Hepatocyte (in vitro differentiated cells): ENCODE measurements around the gene DNM3. TPM values are rescaled to one million over a fixed set of nuclear protein-coding genes. Genes with fewer than 3 reads are reported as not detected.

ENCODE experiments used
- DNase-seq: peaks from one replicate; pipeline ENCODE4 v3.0.0-alpha.2; 2016; ENCODE audit warnings: low spot score
- H2AFZ ChIP-seq: fragments of 200-600 bp; sonication (generic); 2 replicates; pipeline ENCODE4 v1.6.0; 2016; ENCODE audit warnings: antibody characterized with exemption, mild to moderate bottlenecking
- H3K27ac ChIP-seq: fragments of 200-600 bp; sonication (generic); 2 replicates; pipeline ENCODE4 v1.5.1; 2016; ENCODE audit warnings: mild to moderate bottlenecking
- H3K27me3 ChIP-seq: fragments of 200-600 bp; sonication (generic); 2 replicates; pipeline ENCODE4 v1.6.1; 2016
- H3K36me3 ChIP-seq: fragments of 200-600 bp; sonication (generic); replicated peaks from 2 replicates; pipeline ENCODE4 v1.5.1; 2016; ENCODE audit warnings: low read depth; ENCODE audit not compliant: insufficient read depth
- H3K4me1 ChIP-seq: fragments of 200-600 bp; sonication (generic); 2 replicates; pipeline ENCODE4 v1.5.1; 2016; ENCODE audit warnings: mild to moderate bottlenecking, moderate library complexity; ENCODE audit not compliant: insufficient read depth
- H3K4me2 ChIP-seq: fragments of 200-600 bp; sonication (generic); 2 replicates; pipeline ENCODE4 v1.6.0; 2016
- H3K4me3 ChIP-seq: fragments of 200-600 bp; sonication (generic); 2 replicates; pipeline ENCODE4 v1.5.1; 2016; ENCODE audit warnings: mild to moderate bottlenecking
- H3K79me2 ChIP-seq: fragments of 200-600 bp; sonication (generic); 2 replicates; pipeline ENCODE4 v1.6.0; 2017; ENCODE audit warnings: mild to moderate bottlenecking
- H3K9me2 ChIP-seq: fragments of 200-600 bp; sonication (generic); replicated peaks from 2 replicates; pipeline ENCODE4 v1.6.0; 2017; ENCODE audit warnings: mild to moderate bottlenecking; ENCODE audit not compliant: insufficient read depth
- H3K9me3 ChIP-seq: fragments of 200-600 bp; sonication (generic); 2 replicates; pipeline ENCODE4 v1.5.1; 2016; ENCODE audit warnings: low read depth, mild to moderate bottlenecking
- H4K20me1 ChIP-seq: fragments of 200-600 bp; sonication (generic); 2 replicates; pipeline ENCODE4 v1.6.0; 2016; ENCODE audit warnings: mild to moderate bottlenecking; ENCODE audit not compliant: insufficient read depth, poor library complexity, severe bottlenecking
- CTCF ChIP-seq: fragments of 200-600 bp; sonication (generic); IDR thresholded peaks from 2 replicates; pipeline ENCODE4 v1.5.1; 2016; ENCODE audit warnings: antibody characterized with exemption, mild to moderate bottlenecking; ENCODE audit not compliant: poor library complexity
- EZH2 ChIP-seq: fragments of 200-600 bp; sonication (generic); IDR thresholded peaks from 2 replicates; pipeline ENCODE4 v1.6.1; 2016; ENCODE audit warnings: antibody characterized with exemption, mild to moderate bottlenecking, borderline replicate concordance
- EZH2phosphoT487 ChIP-seq: fragments of 200-600 bp; sonication (generic); IDR thresholded peaks from one replicate; pipeline ENCODE4 v1.6.1; 2018; ENCODE audit warnings: antibody characterized with exemption, mild to moderate bottlenecking, low read depth, moderate library complexity; ENCODE audit not compliant: unreplicated experiment, severe bottlenecking
- WGBS: methylation state at CpG from one replicate; pipeline ENCODE4 v1.1.6; 2016; ENCODE audit warnings: low lambda C conversion rate; ENCODE audit errors: missing lambda C conversion rate; 5-methylcytosine and 5-hydroxymethylcytosine counted together
- polyA plus RNA-seq: library from polyadenylated mRNA; unstranded; fragments of >200 nt; fragmentation: Nextera tagmentation; extraction: Ambion mirVana; gene quantifications from 2 replicates; pipeline ENCODE4 v1.2.1, GENCODE V29; 2016
- total RNA-seq: library from RNA; depleted of rRNA; stranded (reverse); fragments of >200 nt; gene quantifications from 2 replicates; pipeline ENCODE4 v1.2.3, GENCODE V29; 2014

DNM3 gene
- total and polyA plus RNA-seq, 2 experiments from 2014 or later: 1.5 TPM; not detected in 1

GRCh38 chr1:172287208-172287607, 445.9 kb downstream of the DNM3 start:
- H3K27me3 ChIP-seq: no peaks in the 10 kb centered on the region
- no peaks in the 10 kb centered on the region for H3K9me2 ChIP-seq
- H3K79me2 ChIP-seq: no peaks in the 10 kb centered on the region
- TF ChIP-seq EZH2phosphoT487 (no peak), EZH2 (no peak), CTCF (no peak)
- no peak overlapping the region for H2AFZ ChIP-seq
- DNase-seq: no peak
- no peak overlapping the region for H3K4me2 ChIP-seq
- H3K36me3 ChIP-seq: no peaks in the 10 kb centered on the region
- no peaks in the 10 kb centered on the region for H3K4me1 ChIP-seq
- H3K9me3 ChIP-seq: no peaks in the 10 kb centered on the region
- H3K27ac ChIP-seq: peak overlapping the region; percentile 51
- H3K4me3 ChIP-seq: no peak overlapping the region
- H4K20me1 ChIP-seq: no peaks in the 10 kb centered on the region

- Histone ChIP-seq H2AFZ (no peak overlapping the region), H3K27ac (no peak overlapping the region), H3K9me2 (no peaks in the 10 kb centered on the region), H4K20me1 (no peaks in the 10 kb centered on the region), H3K9me3 (no peaks in the 10 kb centered on the region), H3K27me3 (no peaks in the 10 kb centered on the region), H3K4me3 (no peak overlapping the region), H3K4me1 (no peaks in the 10 kb centered on the region), H3K36me3 (no peaks in the 10 kb centered on the region), H3K79me2 (no peaks in the 10 kb centered on the region), H3K4me2 (no peak overlapping the region)
- no peak for DNase-seq
- TF ChIP-seq CTCF: no peak
- TF ChIP-seq EZH2phosphoT487: no peak
- TF ChIP-seq EZH2: no peak
- 64% methylated on average over 4 of the region's 4 CpGs for WGBS
Measured at GRCh38 chr1:172288581-172288980, 447.3 kb downstream of the DNM3 start.

- WGBS: 88% methylated on average over 2 of the region's 2 CpGs
- no peak for DNase-seq
- Histone ChIP-seq H3K27ac (no peak overlapping the region), H3K9me2 (no peaks in the 10 kb centered on the region), H3K4me1 (no peaks in the 10 kb centered on the region), H3K4me2 (no peak overlapping the region), H3K4me3 (no peak overlapping the region), H3K79me2 (no peaks in the 10 kb centered on the region), H4K20me1 (no peaks in the 10 kb centered on the region), H2AFZ (no peak overlapping the region), H3K9me3 (no peaks in the 10 kb centered on the region), H3K27me3 (no peaks in the 10 kb centered on the region), H3K36me3 (no peaks in the 10 kb centered on the region)
- TF ChIP-seq EZH2phosphoT487 (no peak), EZH2 (no peak), CTCF (no peak)
Measured at GRCh38 chr1:172289448-172289847, 448.1 kb downstream of the DNM3 start.

GRCh38 chr1:172292840-172293239, 451.5 kb downstream of the DNM3 start:
- Histone ChIP-seq H3K27ac (no peak overlapping the region), H3K79me2 (no peaks in the 10 kb centered on the region), H2AFZ (no peak overlapping the region), H3K4me2 (no peak overlapping the region), H3K9me2 (no peaks in the 10 kb centered on the region), H3K9me3 (no peaks in the 10 kb centered on the region), H3K4me1 (no peaks in the 10 kb centered on the region), H4K20me1 (no peaks in the 10 kb centered on the region), H3K36me3 (no peaks in the 10 kb centered on the region), H3K4me3 (no peak overlapping the region), H3K27me3 (no peaks in the 10 kb centered on the region)
- no peak for TF ChIP-seq EZH2
- no peak for TF ChIP-seq CTCF
- no peak for TF ChIP-seq EZH2phosphoT487
- DNase-seq: no peak
- 83% methylated on average over 3 of the region's 3 CpGs for WGBS
